Left kidney (tissue), 2 donors: ENCODE results near the gene CDK11A. TPM values are rescaled to one million over a fixed set of nuclear protein-coding genes. Genes with fewer than 3 reads are reported as not detected.
"Not testable (repeated sequence)": the region's sequence is repeated elsewhere in the genome, so short reads cannot be mapped to it uniquely, and the experiment has no call there.

Experiments used
- DNase-seq: peaks from one replicate; pipeline ENCODE4 v3.0.0-alpha.2; 2013
- polyA plus RNA-seq: library from polyadenylated mRNA; unstranded; fragments of 120-200 nt; gene quantifications from one replicate; pipeline ENCODE4 v1.2.1, GENCODE V29; 2013; ENCODE audit not compliant: insufficient read length

CDK11A gene
- polyA plus RNA-seq, 1 donor = 33.9 TPM

GRCh38 chr1:1755426-1755825 is 31.3 kb upstream of the CDK11A start:
- DNase-seq = no peak

GRCh38 chr1:1754051-1754815 is 30.1 kb upstream of the CDK11A start:
- DNase-seq = no peak

GRCh38 chr1:1753607-1754005 is 29.4 kb upstream of the CDK11A start:
- no peak for DNase-seq

- DNase-seq = no peak
Observed at GRCh38 chr1:1752636-1753606, 28.8 kb upstream of the CDK11A start.

GRCh38 chr1:1752190-1752589 is 28.0 kb upstream of the CDK11A start:
- no peak for DNase-seq

- DNase-seq = not testable (repeated sequence)
Observed at GRCh38 chr1:1749941-1750340, 25.8 kb upstream of the CDK11A start.

- no peak for DNase-seq
Observed at GRCh38 chr1:1748686-1749321, 24.6 kb upstream of the CDK11A start.

- DNase-seq = not testable (repeated sequence)
Observed at GRCh38 chr1:1746566-1746909, 22.4 kb upstream of the CDK11A start.

- peak; percentile 36 for DNase-seq
Observed at GRCh38 chr1:1745651-1746565, 21.8 kb upstream of the CDK11A start.

- DNase-seq = not testable (repeated sequence)
Observed at GRCh38 chr1:1742529-1742928, 18.4 kb upstream of the CDK11A start.

GRCh38 chr1:1741013-1741412 is 16.9 kb upstream of the CDK11A start:
- not testable (repeated sequence) for DNase-seq

GRCh38 chr1:1738799-1739337 is 14.7 kb upstream of the CDK11A start:
- not testable (repeated sequence) for DNase-seq

- not testable (repeated sequence) for DNase-seq
Observed at GRCh38 chr1:1737675-1738590, 13.8 kb upstream of the CDK11A start.

GRCh38 chr1:1732381-1732780 is 8.2 kb upstream of the CDK11A start:
- no peak for DNase-seq

- DNase-seq = no peak
Observed at GRCh38 chr1:1730870-1731269, 6.7 kb upstream of the CDK11A start.

GRCh38 chr1:1730230-1730629 is 6.1 kb upstream of the CDK11A start:
- DNase-seq = not testable (repeated sequence)

GRCh38 chr1:1729116-1729816 is 5.1 kb upstream of the CDK11A start:
- not testable (repeated sequence) for DNase-seq

GRCh38 chr1:1728308-1729005 is 4.3 kb upstream of the CDK11A start:
- DNase-seq = not testable (repeated sequence)
